ENCODE data around the gene CAPN5.

Gene CAPN5

DNA sequence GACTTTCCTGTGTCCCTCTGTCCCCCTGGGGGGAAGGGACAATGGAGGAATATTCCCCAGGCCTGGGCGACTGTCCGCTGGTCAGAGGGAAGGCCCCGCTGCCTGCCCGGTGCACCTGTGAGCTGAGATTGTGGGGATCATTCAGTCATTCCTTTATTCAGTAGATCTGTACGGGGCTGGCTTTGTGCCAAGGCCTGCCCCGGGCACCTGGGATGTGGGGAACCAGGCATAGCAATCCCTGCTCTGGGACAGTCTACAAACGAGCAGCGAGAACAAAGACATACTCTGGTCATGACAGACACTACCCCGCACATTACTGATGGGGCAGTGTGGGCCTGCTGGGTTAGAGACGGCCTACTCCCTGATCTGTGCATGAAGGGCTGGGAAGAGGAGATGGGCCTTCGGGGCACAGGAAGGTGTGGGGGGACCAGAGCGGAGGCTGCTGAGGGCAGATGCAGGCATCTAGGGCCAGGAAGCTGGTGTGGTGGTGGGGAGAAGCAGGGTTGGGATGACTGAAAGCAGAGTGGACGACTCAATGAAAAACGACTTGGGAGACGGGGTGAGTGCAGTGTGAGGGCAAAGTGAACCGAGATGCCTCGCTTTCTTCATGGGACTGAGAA, 59.5 kb downstream of the CAPN5 start:
- no peak overlapping the region for H2BK12ac ChIP-seq (ENCODE audit: low read length)
- H4K8ac ChIP-seq (ENCODE audit: low read depth, low read length): no peak overlapping the region
- H3K14ac ChIP-seq (ENCODE audit: low read length): no peak overlapping the region
- no peak overlapping the region for H4K91ac ChIP-seq (ENCODE audit: low read depth, low read length, poor library complexity)
- peaks cover 9 to 12% of the 10 kb centered on the region in 2 donors for H3K4me1 ChIP-seq (ENCODE audit: control insufficient read depth in 2 of 2, insufficient read depth in 1 of 2, low read depth in 1 of 2, low read length in 2 of 2)
- H2AK5ac ChIP-seq (ENCODE audit: low read depth, low read length): no peak overlapping the region
- H3K79me1 ChIP-seq (ENCODE audit: low read depth, low read length): no peaks in the 10 kb centered on the region
- H3K4me2 ChIP-seq (ENCODE audit: insufficient read depth, low read length, poor library complexity, severe bottlenecking): no peak overlapping the region
- H3K9me3 ChIP-seq (replicated peaks in 1 of 2; ENCODE audit: control insufficient read depth in 2 of 2, insufficient read depth in 1 of 2, low read depth in 1 of 2, low read length in 2 of 2): no peaks in the 10 kb centered on the region
- peak overlapping the region; percentile 24 for H3K9ac ChIP-seq (ENCODE audit: low read depth, low read length, poor library complexity)
- H2BK15ac ChIP-seq (ENCODE audit: low read length): no peak overlapping the region
- H2BK5ac ChIP-seq (ENCODE audit: low read length): no peak overlapping the region
- no peak overlapping the region for H2AFZ ChIP-seq (ENCODE audit: low read length)
- H3K27ac ChIP-seq (replicated peaks; ENCODE audit: low read length): no peak overlapping the region
- H3K27me3 ChIP-seq (ENCODE audit: control insufficient read depth in 3 of 3, insufficient read depth in 3 of 3, low read depth in 1 of 3, low read length in 3 of 3): no peaks in the 10 kb centered on the region
- no peak overlapping the region for H3K4me3 ChIP-seq (ENCODE audit: low read length in 2 of 2)
- peak overlapping the region; percentile 16 for H3K23ac ChIP-seq (ENCODE audit: low read depth, low read length, poor library complexity)
- peaks cover 0 to 42% of the 10 kb centered on the region in 2 donors for H3K36me3 ChIP-seq (replicated peaks in 1 of 2; ENCODE audit: control insufficient read depth in 2 of 2, insufficient read depth in 2 of 2, low read length in 2 of 2)
- H3K18ac ChIP-seq (ENCODE audit: low read length): peak overlapping the region; percentile 46
- H2BK120ac ChIP-seq (ENCODE audit: low read depth, low read length): no peak overlapping the region
- DNase-seq (ENCODE audit: low spot score): no peak
- no peak overlapping the region for H3K4ac ChIP-seq (ENCODE audit: low read length)
- WGBS, 2 donors (ENCODE audit: extremely low coverage in 2 of 2, insufficient read length in 2 of 2, insufficient replicate concordance in 1 of 2): no CpG with 5 or more reads among the region's 17 CpGs

DNA sequence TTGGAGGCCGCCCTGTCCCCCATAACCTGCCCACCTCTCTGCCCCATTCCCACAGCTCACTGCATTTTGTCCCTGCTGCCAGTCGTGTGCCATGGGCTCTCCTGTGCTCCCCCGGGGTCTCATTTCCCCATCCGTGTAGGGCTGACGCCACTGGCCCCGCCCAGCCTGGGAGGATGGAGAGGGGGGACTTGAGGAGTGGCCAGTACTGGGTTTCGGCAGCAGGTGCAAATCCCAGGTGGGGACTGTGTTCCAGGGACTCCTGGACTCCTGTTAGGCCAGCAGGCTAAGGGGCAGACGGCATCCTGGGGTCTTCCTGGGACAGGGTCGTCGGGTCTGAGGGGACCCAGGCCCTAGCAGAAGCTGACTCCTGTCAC, 60.1 kb downstream of the CAPN5 start:
- H3K27ac ChIP-seq (replicated peaks; ENCODE audit: low read length): no peak overlapping the region
- WGBS, 2 donors (ENCODE audit: extremely low coverage in 2 of 2, insufficient read length in 2 of 2, insufficient replicate concordance in 1 of 2): no CpG with 5 or more reads among the region's 10 CpGs
- H2AK5ac ChIP-seq (ENCODE audit: low read depth, low read length): no peak overlapping the region
- no peak overlapping the region for H2BK12ac ChIP-seq (ENCODE audit: low read length)
- no peaks in the 10 kb centered on the region for H3K27me3 ChIP-seq (ENCODE audit: control insufficient read depth in 3 of 3, insufficient read depth in 3 of 3, low read depth in 1 of 3, low read length in 3 of 3)
- H3K9me3 ChIP-seq (replicated peaks in 1 of 2; ENCODE audit: control insufficient read depth in 2 of 2, insufficient read depth in 1 of 2, low read depth in 1 of 2, low read length in 2 of 2): no peaks in the 10 kb centered on the region
- no peak overlapping the region for H3K4me3 ChIP-seq (ENCODE audit: low read length in 2 of 2)
- H3K4me2 ChIP-seq (ENCODE audit: insufficient read depth, low read length, poor library complexity, severe bottlenecking): peak overlapping the region; percentile 71
- no peak overlapping the region for H2BK15ac ChIP-seq (ENCODE audit: low read length)
- peaks cover 0 to 36% of the 10 kb centered on the region in 2 donors for H3K36me3 ChIP-seq (replicated peaks in 1 of 2; ENCODE audit: control insufficient read depth in 2 of 2, insufficient read depth in 2 of 2, low read length in 2 of 2)
- peaks cover 11 to 12% of the 10 kb centered on the region in 2 donors for H3K4me1 ChIP-seq (ENCODE audit: control insufficient read depth in 2 of 2, insufficient read depth in 1 of 2, low read depth in 1 of 2, low read length in 2 of 2)
- no peak for DNase-seq (ENCODE audit: low spot score)
- H3K23ac ChIP-seq (ENCODE audit: low read depth, low read length, poor library complexity): peak overlapping the region; percentile 46
- H2BK5ac ChIP-seq (ENCODE audit: low read length): no peak overlapping the region
- H3K9ac ChIP-seq (ENCODE audit: low read depth, low read length, poor library complexity): no peak overlapping the region
- H3K14ac ChIP-seq (ENCODE audit: low read length): peak overlapping the region; percentile 60
- H4K8ac ChIP-seq (ENCODE audit: low read depth, low read length): no peak overlapping the region
- no peak overlapping the region for H3K18ac ChIP-seq (ENCODE audit: low read length)
- no peaks in the 10 kb centered on the region for H3K79me1 ChIP-seq (ENCODE audit: low read depth, low read length)
- H2AFZ ChIP-seq (ENCODE audit: low read length): peak overlapping the region; percentile 88
- no peak overlapping the region for H4K91ac ChIP-seq (ENCODE audit: low read depth, low read length, poor library complexity)
- H2BK120ac ChIP-seq (ENCODE audit: low read depth, low read length): no peak overlapping the region
- H3K4ac ChIP-seq (ENCODE audit: low read length): no peak overlapping the region

DNA sequence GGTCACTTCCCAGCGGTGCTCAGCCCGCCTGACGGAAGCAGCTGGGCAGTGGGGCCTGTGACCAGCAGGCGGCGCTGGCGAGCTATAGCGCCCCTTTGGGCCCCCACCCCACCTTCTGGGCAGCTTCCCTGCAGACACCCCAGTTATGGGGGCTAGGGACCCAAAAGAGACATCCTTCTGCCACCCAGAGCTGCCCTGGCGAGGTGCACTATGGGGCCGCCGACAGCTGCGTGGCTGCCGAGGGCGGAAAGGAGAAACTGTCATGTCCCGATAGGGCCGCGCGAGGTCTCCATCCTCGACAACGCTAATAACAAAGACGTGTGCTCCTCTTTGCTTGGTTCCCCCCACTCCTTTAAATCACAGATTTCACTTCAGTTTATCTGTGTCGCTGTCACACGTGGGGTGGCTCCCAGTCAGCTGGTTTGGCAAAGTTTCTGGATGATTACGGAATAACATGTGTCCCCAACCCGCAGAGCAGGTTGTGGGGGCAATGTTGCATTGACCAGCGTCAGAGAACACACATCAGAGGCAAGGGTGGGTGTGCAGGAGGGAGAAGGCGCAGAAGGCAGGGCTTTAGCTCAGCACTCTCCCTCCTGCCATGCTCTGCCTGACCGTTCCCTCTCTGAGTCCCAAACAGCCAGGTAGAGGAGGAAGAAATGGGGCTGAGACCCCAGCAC, 60.6 kb downstream of the CAPN5 start:
- WGBS, 2 donors (ENCODE audit: extremely low coverage in 2 of 2, insufficient read length in 2 of 2, insufficient replicate concordance in 1 of 2): no CpG with 5 or more reads among the region's 27 CpGs

DNA sequence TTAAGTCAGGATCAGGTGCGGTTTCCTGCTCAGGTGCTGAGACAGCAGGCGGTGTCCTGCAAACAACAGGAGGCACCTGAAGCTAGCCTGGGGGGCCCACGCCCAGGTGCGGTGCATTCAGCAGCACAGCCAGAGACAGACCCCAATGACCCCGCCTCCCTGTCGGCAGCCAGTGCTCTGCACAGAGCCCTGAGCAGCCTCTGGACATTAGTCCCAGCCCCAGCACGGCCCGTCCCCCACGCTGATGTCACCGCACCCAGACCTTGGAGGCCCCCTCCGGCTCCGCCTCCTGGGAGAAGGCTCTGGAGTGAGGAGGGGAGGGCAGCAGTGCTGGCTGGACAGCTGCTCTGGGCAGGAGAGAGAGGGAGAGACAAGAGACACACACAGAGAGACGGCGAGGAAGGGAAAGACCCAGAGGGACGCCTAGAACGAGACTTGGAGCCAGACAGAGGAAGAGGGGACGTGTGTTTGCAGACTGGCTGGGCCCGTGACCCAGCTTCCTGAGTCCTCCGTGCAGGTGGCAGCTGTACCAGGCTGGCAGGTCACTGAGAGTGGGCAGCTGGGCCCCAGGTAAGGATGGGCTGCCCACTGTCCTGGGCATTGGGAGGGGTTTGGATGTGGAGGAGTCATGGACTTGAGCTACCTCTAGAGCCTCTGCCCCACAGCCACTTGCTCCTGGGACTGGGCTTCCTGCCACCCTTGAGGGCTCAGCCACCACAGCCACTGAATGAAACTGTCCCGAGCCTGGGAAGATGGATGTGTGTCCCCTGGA, 61.3 kb downstream of the CAPN5 start, which contains the start of gene MYO7A:
Gene MYO7A (plus strand): TSS at position 327 of the 772 bp plus-strand sequence. CDS start 2,389 bp downstream, outside the sequence.
- DNase-seq (ENCODE audit: low spot score): peak; percentile 37
- H2BK15ac ChIP-seq (ENCODE audit: low read length): peak within 1 kb of the TSS; percentile 90
- peak within 1 kb of the TSS; percentile 9 for H4K91ac ChIP-seq (ENCODE audit: low read depth, low read length, poor library complexity)

More for the DNA sequence above, 60.6 kb downstream of the CAPN5 start:
- Histone ChIP-seq H2BK12ac (ENCODE audit: low read length) (peak overlapping the region; percentile 80), H3K18ac (ENCODE audit: low read length) (peak overlapping the region; percentile 95), H3K9ac (ENCODE audit: low read depth, low read length, poor library complexity) (peak overlapping the region; percentile 46), H3K27me3 (ENCODE audit: control insufficient read depth in 3 of 3, insufficient read depth in 3 of 3, low read depth in 1 of 3, low read length in 3 of 3) (no peaks in the 10 kb centered on the region), H3K4me2 (ENCODE audit: insufficient read depth, low read length, poor library complexity, severe bottlenecking) (peak overlapping the region; percentile 71), H3K4ac (ENCODE audit: low read length) (no peak overlapping the region), H2BK15ac (ENCODE audit: low read length) (peak overlapping the region; percentile 90), H3K23ac (ENCODE audit: low read depth, low read length, poor library complexity) (peak overlapping the region; percentile 44), H3K36me3 (replicated peaks in 1 of 2; ENCODE audit: control insufficient read depth in 2 of 2, insufficient read depth in 2 of 2, low read length in 2 of 2) (peaks cover 0 to 33% of the 10 kb centered on the region in 2 donors), H3K9me3 (replicated peaks in 1 of 2; ENCODE audit: control insufficient read depth in 2 of 2, insufficient read depth in 1 of 2, low read depth in 1 of 2, low read length in 2 of 2) (no peaks in the 10 kb centered on the region), H2AFZ (ENCODE audit: low read length) (peak overlapping the region; percentile 88), H2AK5ac (ENCODE audit: low read depth, low read length) (peak overlapping the region; percentile 40), H4K8ac (ENCODE audit: low read depth, low read length) (no peak overlapping the region), H4K91ac (ENCODE audit: low read depth, low read length, poor library complexity) (no peak overlapping the region), H3K27ac (replicated peaks; ENCODE audit: low read length) (no peak overlapping the region), H2BK5ac (ENCODE audit: low read length) (no peak overlapping the region), H3K4me1 (ENCODE audit: control insufficient read depth in 2 of 2, insufficient read depth in 1 of 2, low read depth in 1 of 2, low read length in 2 of 2) (peaks cover 11 to 12% of the 10 kb centered on the region in 2 donors), H2BK120ac (ENCODE audit: low read depth, low read length) (no peak overlapping the region), H3K4me3 (ENCODE audit: low read length in 2 of 2) (peak overlapping the region; percentile 33 to 68), H3K79me1 (ENCODE audit: low read depth, low read length) (no peaks in the 10 kb centered on the region), H3K14ac (ENCODE audit: low read length) (no peak overlapping the region)
- peak; percentile 64 for DNase-seq (ENCODE audit: low spot score)

More for the DNA sequence above, 61.3 kb downstream of the CAPN5 start, which contains the start of gene MYO7A:
- H3K4me2 ChIP-seq (ENCODE audit: insufficient read depth, low read length, poor library complexity, severe bottlenecking): peak within 1 kb of the TSS; percentile 71
- no peak within 1 kb of the TSS for H3K4ac ChIP-seq (ENCODE audit: low read length)
- peak within 1 kb of the TSS; percentile 14 for H2BK5ac ChIP-seq (ENCODE audit: low read length)
- H3K23ac ChIP-seq (ENCODE audit: low read depth, low read length, poor library complexity): peak within 1 kb of the TSS; percentile 56
- no peaks in the 10 kb centered on the region for H3K27me3 ChIP-seq (ENCODE audit: control insufficient read depth in 3 of 3, insufficient read depth in 3 of 3, low read depth in 1 of 3, low read length in 3 of 3)
- H3K18ac ChIP-seq (ENCODE audit: low read length): peak within 1 kb of the TSS; percentile 95
- H2BK120ac ChIP-seq (ENCODE audit: low read depth, low read length): no peak within 1 kb of the TSS
- H3K36me3 ChIP-seq (replicated peaks in 1 of 2; ENCODE audit: control insufficient read depth in 2 of 2, insufficient read depth in 2 of 2, low read length in 2 of 2): peaks cover 0 to 25% of the 10 kb centered on the region in 2 donors
- H3K14ac ChIP-seq (ENCODE audit: low read length): peak within 1 kb of the TSS; percentile 64
- WGBS, 2 donors (ENCODE audit: extremely low coverage in 2 of 2, insufficient read length in 2 of 2, insufficient replicate concordance in 1 of 2): no CpG with 5 or more reads among the region's 20 CpGs
- no peaks in the 10 kb centered on the region for H3K9me3 ChIP-seq (replicated peaks in 1 of 2; ENCODE audit: control insufficient read depth in 2 of 2, insufficient read depth in 1 of 2, low read depth in 1 of 2, low read length in 2 of 2)
- H2AK5ac ChIP-seq (ENCODE audit: low read depth, low read length): peak within 1 kb of the TSS; percentile 86
- H2AFZ ChIP-seq (ENCODE audit: low read length): peak within 1 kb of the TSS; percentile 88
- no peaks in the 10 kb centered on the region for H3K79me1 ChIP-seq (ENCODE audit: low read depth, low read length)
- H3K4me3 ChIP-seq (ENCODE audit: low read length in 2 of 2): peak within 1 kb of the TSS; percentile 33 to 68
- peak within 1 kb of the TSS; percentile 80 for H2BK12ac ChIP-seq (ENCODE audit: low read length)
- H3K9ac ChIP-seq (ENCODE audit: low read depth, low read length, poor library complexity): peak within 1 kb of the TSS; percentile 46
- no peak within 1 kb of the TSS for H4K8ac ChIP-seq (ENCODE audit: low read depth, low read length)
- H3K4me1 ChIP-seq (ENCODE audit: control insufficient read depth in 2 of 2, insufficient read depth in 1 of 2, low read depth in 1 of 2, low read length in 2 of 2): peaks cover 11 to 12% of the 10 kb centered on the region in 2 donors
- H3K27ac ChIP-seq (replicated peaks; ENCODE audit: low read length): no peak within 1 kb of the TSS

Data from neuronal stem cell (in vitro differentiated cells).